NCI-H187 treated with DMSO at 0.1 percent for 48 hours (cell line): ENCODE results near the gene HES3.
A peak's percentile ranks its signal among the peaks of the same experiment; 100 is the strongest.

ENCODE experiments used
- DNase-seq: peaks from one replicate; lab custom pipeline; 2025; lab: John Stamatoyannopoulos, UW

HES3 gene

DNA sequence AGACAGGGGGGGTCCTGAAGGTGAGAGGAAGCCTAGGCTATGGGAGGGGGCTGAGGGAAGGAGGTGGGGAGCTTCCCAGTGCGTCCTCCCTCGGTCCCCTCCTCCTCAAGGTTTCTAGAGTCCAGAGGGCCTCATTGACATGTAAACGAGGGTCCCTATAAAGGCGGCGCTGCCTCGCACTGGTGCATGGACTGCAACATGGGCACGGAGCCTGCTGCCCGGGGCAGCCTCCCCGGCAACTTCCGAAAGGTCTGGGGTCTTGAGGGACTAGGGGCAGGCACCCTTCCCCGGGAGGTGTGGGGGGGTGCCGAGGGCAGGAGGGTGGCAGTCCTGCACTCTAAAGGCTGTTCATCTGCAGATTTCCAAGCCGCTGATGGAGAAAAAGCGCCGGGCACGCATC, at the start of gene HES3:
TSS of gene HES3 (plus strand) at position 187 of the 400 bp plus-strand sequence. CDS start at position 374, 187 bp downstream.
- no peak for DNase-seq

- DNase-seq, result no peak
Observed at GRCh38 chr1:6197746-6198427, 46.1 kb upstream of the HES3 start.

- no peak for DNase-seq
Observed at GRCh38 chr1:6198646-6199297, 45.2 kb upstream of the HES3 start.

DNA sequence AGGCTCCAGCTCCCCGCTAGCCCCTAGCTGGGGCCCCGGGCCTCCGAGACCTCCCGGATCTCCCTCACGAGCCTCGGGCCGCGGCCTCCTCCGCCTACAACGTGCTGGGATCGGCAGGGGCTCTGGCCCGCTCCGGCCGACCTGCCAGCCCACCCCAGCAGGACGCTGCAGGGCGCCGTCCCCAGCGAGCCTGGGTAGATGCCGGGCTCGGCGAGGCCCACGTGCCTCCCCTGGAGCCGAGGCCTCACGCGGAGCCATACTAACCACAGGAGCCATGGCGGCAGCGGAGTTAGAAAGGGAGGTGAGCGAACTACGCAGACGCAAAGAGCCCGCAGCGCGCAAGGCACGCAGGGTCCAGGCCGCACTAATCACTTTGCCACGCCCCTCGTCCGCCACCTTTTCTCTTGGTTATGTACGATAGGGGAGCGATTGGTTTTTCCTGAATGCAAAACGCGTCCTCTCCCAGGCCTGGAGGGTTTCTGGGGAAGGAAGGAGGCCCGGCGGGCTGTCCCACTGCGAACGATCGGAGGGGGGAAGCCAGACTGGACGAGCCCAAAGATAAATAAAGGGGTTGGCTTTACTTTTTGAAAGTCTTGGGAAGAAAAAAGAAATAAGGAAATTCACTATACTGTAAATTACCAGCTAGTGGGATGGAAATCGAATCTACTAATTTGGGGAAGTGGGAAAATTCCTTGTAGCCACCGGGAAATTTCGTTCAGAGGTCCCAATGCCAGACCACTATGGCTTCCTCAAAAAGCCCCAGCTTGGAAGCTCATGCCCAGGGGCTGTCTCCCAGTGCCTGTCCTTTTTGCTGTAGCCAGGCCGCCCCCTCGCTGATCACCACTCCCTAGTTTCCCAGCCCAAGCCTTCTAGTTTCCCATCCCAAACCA, 44.4 kb upstream of the HES3 start, which contains the start of gene RPL22:
TSS of gene RPL22 (minus strand) at position 298 of the 890 bp plus-strand sequence. CDS start at position 276, 22 bp downstream.
- DNase-seq, result peak; percentile 97

- no peak for DNase-seq
Observed at GRCh38 chr1:6200188-6200809, 43.7 kb upstream of the HES3 start.

GRCh38 chr1:6202256-6202655, 41.7 kb upstream of the HES3 start:
- no peak for DNase-seq

DNA sequence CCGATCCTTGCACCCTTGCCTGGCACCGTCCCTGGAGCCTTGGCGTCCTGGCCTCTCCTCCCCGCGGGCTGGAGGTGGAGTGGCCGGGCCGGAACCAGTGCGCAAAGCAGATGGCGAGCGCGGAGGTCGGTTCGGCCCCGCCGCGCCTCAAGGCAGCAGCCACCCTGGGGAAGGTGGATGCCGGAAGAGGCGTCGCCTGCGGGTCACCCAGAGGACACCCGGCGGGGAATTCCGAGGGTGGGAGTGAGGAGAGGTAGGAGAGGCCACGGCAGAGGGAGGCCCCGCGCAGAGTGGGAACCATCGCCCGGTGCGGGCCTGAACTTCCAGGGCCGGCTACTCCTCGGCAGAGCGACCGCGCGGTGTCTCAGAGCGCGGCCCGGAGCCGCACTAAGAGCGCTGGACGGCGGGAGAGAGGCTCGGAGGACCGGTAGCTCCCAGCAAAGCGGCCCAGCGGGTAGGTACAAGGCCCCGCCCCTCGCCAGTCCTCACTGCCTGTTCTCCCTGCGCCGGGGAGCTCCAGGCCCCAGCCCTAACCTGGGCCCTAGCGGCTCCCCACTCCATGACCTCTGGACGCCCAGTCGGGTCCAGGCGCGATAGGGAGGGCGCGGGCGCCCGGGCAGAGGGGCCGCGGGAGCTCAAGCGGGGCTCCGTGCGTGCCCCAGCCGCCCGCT, 38.0 kb upstream of the HES3 start, which contains the start of gene RNF207:
TSS of gene RNF207 (plus strand) at position 271 of the 671 bp plus-strand sequence. CDS start 417 bp downstream, outside the sequence.
- no peak for DNase-seq

- DNase-seq, result no peak
Observed at GRCh38 chr1:6206520-6206855, 37.5 kb upstream of the HES3 start.

DNA sequence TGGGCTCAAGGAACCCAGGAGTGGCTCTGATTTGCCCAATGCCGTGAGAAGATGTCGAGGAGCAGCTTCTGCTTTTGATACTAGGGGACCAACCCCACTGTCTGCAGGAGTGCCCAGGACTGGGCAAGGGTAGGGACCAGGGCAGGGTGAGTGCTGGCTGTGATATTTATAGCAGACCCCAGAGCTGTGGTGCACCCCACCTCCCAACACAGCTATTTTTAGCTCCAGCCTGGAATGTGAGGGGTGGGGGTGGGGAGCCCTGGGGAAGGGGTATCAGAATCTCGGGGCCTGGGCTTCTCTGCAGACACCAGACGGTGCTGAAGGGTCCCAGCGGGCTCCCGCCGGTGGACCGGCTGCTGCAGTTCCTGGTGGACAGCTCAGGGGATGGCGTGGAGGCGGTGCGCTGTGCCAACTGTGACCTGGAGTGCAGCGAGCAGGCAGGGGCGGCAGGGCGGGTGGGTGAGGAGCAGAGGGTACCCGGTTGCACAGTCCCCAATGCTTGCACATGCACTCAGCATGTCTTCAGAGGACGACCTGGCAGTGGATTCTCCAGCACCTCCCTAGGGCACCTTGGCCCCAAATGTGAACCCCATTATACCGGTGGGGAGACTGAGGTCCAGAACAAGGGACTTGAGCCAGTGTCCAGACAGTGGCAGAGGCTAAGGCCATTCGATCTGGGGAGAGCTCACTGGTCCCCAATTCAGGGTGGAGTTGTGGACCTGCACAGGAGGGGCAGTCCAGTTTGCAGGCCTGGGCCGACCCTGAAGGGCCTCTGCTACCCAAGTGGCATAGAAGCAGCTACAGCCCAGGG, 36.7 kb upstream of the HES3 start:
- no peak for DNase-seq

GRCh38 chr1:6207921-6208320, 36.1 kb upstream of the HES3 start:
- DNase-seq, result no peak

DNA sequence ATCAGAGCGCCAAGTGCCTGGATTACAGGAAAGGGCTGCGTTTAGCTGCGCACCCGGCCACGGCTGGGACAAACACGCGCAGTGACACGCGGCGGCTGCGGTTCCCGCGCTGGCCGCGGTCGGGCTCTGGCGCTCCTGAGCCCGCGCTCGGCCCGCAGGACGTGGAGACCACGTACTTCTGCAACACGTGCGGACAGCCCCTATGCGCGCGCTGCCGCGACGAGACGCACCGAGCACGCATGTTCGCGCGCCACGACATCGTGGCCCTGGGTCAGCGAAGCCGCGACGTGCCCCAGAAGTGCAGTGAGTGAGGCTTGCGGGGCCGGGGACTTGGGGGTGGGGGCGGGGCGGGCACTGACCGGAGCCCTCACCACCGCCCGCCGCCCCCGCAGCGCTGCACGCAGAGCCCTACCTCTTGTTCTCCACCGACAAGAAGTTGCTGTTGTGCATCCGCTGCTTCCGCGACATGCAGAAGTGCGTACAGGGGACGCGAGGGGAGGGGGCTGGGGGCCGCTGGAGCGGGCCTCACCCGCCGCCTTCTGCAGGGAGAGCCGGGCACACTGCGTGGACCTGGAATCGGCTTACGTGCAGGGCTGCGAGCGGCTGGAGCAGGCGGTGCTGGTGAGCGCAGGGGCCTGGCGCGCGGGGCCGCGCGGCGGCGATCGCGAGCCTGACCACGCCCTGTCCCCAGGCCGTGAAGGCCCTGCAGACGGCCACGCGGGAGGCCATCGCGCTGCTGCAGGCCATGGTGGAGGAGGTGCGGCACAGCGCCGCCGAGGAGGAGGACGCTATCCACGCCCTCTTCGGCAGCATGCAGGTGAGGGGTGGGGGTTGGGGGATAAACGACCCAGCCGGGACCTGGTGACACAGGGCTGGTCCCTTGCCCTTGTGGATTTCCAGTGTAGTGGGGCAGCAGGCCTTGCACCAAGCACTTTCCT, 35.0 kb upstream of the HES3 start:
- DNase-seq, result no peak

- no peak for DNase-seq
Observed at GRCh38 chr1:6209661-6210580, 34.1 kb upstream of the HES3 start.

GRCh38 chr1:6210591-6211355, 33.2 kb upstream of the HES3 start:
- no peak for DNase-seq

DNA sequence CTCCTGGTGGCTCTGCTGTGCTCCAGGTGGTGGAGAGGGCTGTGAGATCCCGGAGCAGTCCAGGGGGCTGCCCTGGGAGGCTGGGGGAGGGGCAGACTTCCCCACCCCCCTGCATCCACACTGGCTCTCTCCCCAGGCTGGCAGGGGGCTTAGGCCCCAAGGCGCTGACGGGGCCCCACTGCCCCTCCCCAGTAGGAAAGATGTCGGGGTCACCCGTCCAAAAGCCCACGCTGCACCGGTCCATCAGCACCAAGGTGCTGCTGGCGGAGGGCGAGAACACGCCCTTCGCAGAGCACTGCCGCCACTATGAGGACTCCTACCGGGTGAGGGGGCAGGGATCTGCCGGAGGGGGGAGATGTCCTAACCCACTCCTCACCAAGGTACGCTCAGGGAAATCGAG, 32.2 kb upstream of the HES3 start:
- no peak for DNase-seq

DNA sequence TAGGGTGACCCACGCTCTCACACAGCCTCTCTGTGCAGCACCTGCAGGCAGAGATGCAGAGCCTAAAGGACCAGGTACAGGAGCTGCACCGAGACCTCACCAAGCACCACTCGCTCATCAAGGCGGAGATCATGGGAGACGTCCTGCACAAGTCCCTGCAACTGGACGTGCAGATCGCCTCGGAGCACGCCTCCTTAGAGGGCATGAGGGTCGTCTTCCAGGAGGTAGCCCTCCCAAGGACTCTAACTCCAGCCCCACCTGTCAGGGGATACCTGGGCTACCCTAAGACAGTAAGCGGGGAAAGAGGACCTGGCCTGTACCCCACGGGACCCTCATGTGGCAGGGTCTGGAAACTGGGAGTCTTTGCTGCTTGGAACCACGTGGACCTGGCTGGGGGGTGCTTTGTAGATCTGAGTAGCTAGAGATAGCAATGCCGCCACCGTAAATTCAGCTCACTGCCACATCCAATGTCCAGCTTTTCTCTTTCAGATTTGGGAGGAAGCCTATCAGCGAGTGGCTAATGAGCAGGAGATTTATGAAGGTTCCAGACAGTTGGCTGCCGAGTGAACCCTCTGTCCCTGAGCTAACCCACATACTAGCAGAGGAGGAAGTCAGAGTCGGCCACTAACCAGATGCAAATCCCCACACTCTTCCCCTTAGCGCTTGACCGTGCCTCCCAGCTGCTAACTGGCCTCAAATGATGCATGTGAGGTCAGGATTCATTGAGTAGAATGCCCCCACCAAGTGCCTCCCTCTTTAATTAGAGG, 31.6 kb upstream of the HES3 start:
- no peak for DNase-seq

GRCh38 chr1:6218375-6219164, 25.4 kb upstream of the HES3 start:
- no peak for DNase-seq
